Measurements from ENCODE around the gene REG1A. TPM values are rescaled to one million over a fixed set of nuclear protein-coding genes. Genes with fewer than 3 reads are reported as not detected.

REG1A gene
- total RNA-seq, 2 donors from 2014 or later, result 6.4 to 12.8 TPM

- Histone ChIP-seq H3K9me3 (no peaks in the 10 kb centered on the region), H3K27me3 (replicated peaks; ENCODE audit: insufficient read depth) (no peaks in the 10 kb centered on the region), H3K4me1 (ENCODE audit: control insufficient read depth in 1 of 2, low read depth in 2 of 2) (no peaks in the 10 kb centered on the region), H3K36me3 (no peaks in the 10 kb centered on the region), H3K4me3 (no peak within 1 kb of the TSS), H3K27ac (no peak within 1 kb of the TSS)
- TF ChIP-seq CTCF (IDR thresholded peaks at IDR 0.05), result no peak
- ATAC-seq (ENCODE audit: insufficient number of reproducible peaks, low FRiP score, low read depth), result no peak
- no peak for DNase-seq (ENCODE audit: low spot score)
Measured at GRCh38 chr2:79159653-79160052, 39.4 kb downstream of the REG1A start, which contains the start of gene REG3A. Gene REG3A (minus strand): TSS chr2:79159753. CDS start chr2:79159405, 348 bp downstream.

- Histone ChIP-seq H3K36me3 (no peaks in the 10 kb centered on the region), H3K9me3 (no peaks in the 10 kb centered on the region), H3K27me3 (replicated peaks; ENCODE audit: insufficient read depth) (no peaks in the 10 kb centered on the region), H3K4me3 (no peak overlapping the region), H3K4me1 (ENCODE audit: control insufficient read depth in 1 of 2, low read depth in 2 of 2) (no peaks in the 10 kb centered on the region), H3K27ac (no peak overlapping the region)
- no peak for DNase-seq (ENCODE audit: low spot score)
- no peak for ATAC-seq (ENCODE audit: insufficient number of reproducible peaks, low FRiP score, low read depth)
- TF ChIP-seq CTCF (IDR thresholded peaks at IDR 0.05), result no peak
Measured at GRCh38 chr2:79162132-79162531, 41.8 kb downstream of the REG1A start.

- no peak overlapping the region for H3K4me3 ChIP-seq
- ATAC-seq (ENCODE audit: insufficient number of reproducible peaks, low FRiP score, low read depth), result no peak
- no peak overlapping the region for H3K27ac ChIP-seq
- H3K4me1 ChIP-seq (ENCODE audit: control insufficient read depth in 1 of 2, low read depth in 2 of 2), result no peaks in the 10 kb centered on the region
- DNase-seq (ENCODE audit: low spot score), result no peak
- no peaks in the 10 kb centered on the region for H3K36me3 ChIP-seq
- H3K9me3 ChIP-seq, result no peaks in the 10 kb centered on the region
- no peak for TF ChIP-seq CTCF (IDR thresholded peaks at IDR 0.05)
- H3K27me3 ChIP-seq (replicated peaks; ENCODE audit: insufficient read depth), result no peaks in the 10 kb centered on the region
Measured at GRCh38 chr2:79162801-79163200, 42.5 kb downstream of the REG1A start.

- H3K9me3 ChIP-seq, result no peaks in the 10 kb centered on the region
- TF ChIP-seq CTCF (IDR thresholded peaks at IDR 0.05), result no peak
- DNase-seq (ENCODE audit: low spot score) (no peak), ATAC-seq (ENCODE audit: insufficient number of reproducible peaks, low FRiP score, low read depth) (no peak)
- H3K4me1 ChIP-seq (ENCODE audit: control insufficient read depth in 1 of 2, low read depth in 2 of 2), result no peaks in the 10 kb centered on the region
- H3K4me3 ChIP-seq, result no peak overlapping the region
- no peaks in the 10 kb centered on the region for H3K36me3 ChIP-seq
- H3K27ac ChIP-seq, result no peak overlapping the region
- no peaks in the 10 kb centered on the region for H3K27me3 ChIP-seq (replicated peaks; ENCODE audit: insufficient read depth)
Measured at GRCh38 chr2:79171348-79171958, 51.2 kb downstream of the REG1A start.

Other genes starting within 250 kb of the REG1A start
- not detected for gene REG3G, start 94.8 kb upstream of the REG1A start, total RNA-seq
- 1 to 10 TPM in 1 of 2 donors, not detected in 1; 1.8 TPM for gene REG1B, start 32.5 kb upstream of the REG1A start, total RNA-seq
- 1 to 10 TPM; 2.8 to 8.3 TPM for gene REG3A, start 39.3 kb downstream of the REG1A start, total RNA-seq

All from thoracic aorta (tissue), 2 donors.